Measurements from ENCODE around the gene HS6ST1. TPM values are rescaled to one million over a fixed set of nuclear protein-coding genes. Genes with fewer than 3 reads are reported as not detected.

Gene HS6ST1
- total RNA-seq, 1 donor from 2014 or later: 141 TPM

DNA sequence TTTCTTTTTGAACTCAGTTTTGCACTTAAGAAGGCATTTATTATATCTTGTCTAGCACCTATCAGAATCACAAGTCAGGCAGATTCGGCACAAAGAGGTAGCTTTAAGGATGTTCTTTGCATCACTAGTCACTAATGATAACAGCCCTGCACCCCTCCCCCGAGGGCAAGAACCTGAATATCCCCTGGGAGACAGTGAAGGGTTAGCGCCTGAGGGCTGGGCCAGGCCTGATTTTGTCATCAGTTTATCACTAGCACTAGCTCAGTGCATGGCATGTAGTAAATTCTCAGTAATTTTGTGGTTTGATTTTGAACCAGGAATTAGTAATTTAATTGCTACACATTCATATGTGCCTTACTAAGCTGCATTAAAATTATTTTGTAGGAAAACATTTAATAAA is 23.9 kb upstream of the HS6ST1 start:
- Mint-ChIP-seq H3K9me3 (peaks cover 38% of the 10 kb centered on the region), H3K27ac (no peak overlapping the region), H3K4me3 (no peak overlapping the region), H3K4me1 (peaks cover 6% of the 10 kb centered on the region), H3K36me3 (peaks cover 6% of the 10 kb centered on the region), H3K27me3 (ENCODE audit: low read depth) (no peaks in the 10 kb centered on the region)
- DNase-seq (ENCODE audit: low spot score in 2 of 2, unreplicated experiment in 2 of 2): no peak
- TF ChIP-seq, protein P1, sequence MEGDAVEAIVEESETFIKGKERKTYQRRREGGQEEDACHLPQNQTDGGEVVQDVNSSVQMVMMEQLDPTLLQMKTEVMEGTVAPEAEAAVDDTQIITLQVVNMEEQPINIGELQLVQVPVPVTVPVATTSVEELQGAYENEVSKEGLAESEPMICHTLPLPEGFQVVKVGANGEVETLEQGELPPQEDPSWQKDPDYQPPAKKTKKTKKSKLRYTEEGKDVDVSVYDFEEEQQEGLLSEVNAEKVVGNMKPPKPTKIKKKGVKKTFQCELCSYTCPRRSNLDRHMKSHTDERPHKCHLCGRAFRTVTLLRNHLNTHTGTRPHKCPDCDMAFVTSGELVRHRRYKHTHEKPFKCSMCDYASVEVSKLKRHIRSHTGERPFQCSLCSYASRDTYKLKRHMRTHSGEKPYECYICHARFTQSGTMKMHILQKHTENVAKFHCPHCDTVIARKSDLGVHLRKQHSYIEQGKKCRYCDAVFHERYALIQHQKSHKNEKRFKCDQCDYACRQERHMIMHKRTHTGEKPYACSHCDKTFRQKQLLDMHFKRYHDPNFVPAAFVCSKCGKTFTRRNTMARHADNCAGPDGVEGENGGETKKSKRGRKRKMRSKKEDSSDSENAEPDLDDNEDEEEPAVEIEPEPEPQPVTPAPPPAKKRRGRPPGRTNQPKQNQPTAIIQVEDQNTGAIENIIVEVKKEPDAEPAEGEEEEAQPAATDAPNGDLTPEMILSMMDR (IDR thresholded peaks at IDR 0.05; ENCODE audit: unreplicated experiment): no peak

DNA sequence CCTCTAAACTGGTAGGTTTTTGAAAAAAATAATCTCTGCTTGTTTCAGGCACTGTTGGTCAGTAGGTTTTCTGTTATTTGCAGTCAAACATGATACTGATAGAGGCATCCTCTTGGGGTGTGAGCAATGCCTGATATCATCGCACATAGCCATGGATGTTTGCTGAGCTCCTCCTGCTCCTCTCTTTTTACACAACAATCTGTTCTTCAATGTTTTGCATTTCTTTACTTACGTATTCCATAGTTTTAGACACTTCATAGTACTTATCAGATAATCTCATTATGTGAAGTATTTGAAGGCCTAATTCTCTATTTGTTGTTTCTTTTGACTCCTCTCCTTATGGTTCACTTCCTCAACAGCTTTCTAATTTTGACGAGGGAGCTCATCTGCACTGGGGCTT is 23.0 kb upstream of the HS6ST1 start:
- H3K27ac Mint-ChIP-seq: no peak overlapping the region
- no peaks in the 10 kb centered on the region for H3K27me3 Mint-ChIP-seq (ENCODE audit: low read depth)
- H3K4me1 Mint-ChIP-seq: peaks cover 2% of the 10 kb centered on the region
- peaks cover 47% of the 10 kb centered on the region for H3K9me3 Mint-ChIP-seq
- H3K4me3 Mint-ChIP-seq: no peak overlapping the region
- peaks cover 8% of the 10 kb centered on the region for H3K36me3 Mint-ChIP-seq
- TF ChIP-seq, protein P1 (IDR thresholded peaks at IDR 0.05; ENCODE audit: unreplicated experiment): no peak
- no peak for DNase-seq (ENCODE audit: low spot score in 2 of 2, unreplicated experiment in 2 of 2)

DNA sequence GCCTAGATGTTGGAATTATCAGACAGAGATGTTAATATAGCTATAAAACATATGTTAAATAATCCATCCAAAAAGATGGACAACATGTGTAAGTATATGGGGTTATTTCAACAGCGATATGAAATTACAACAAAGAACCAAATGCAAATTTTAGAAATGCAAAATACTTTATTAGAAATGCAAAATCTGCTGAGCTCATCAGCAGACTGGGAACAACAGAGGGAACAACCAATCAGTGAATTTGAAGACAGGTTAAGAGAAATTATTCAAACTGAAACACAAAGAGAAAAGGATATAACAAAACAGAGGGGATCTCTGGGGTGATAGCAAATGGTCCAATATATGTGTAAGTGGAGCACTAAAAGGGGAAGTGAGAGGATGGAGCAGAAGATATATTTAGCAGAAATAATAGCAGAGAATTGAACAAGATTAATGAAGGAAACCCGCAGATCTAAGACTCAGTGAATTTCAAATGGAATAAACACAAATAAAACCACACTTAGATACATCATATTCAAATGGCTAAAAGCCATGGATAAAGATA is 13.5 kb upstream of the HS6ST1 start:
- Mint-ChIP-seq H3K27ac (no peak overlapping the region), H3K27me3 (ENCODE audit: low read depth) (no peaks in the 10 kb centered on the region), H3K9me3 (peaks cover 45% of the 10 kb centered on the region), H3K4me1 (no peaks in the 10 kb centered on the region), H3K4me3 (no peak overlapping the region), H3K36me3 (peaks cover 18% of the 10 kb centered on the region)
- TF ChIP-seq, protein P1 (IDR thresholded peaks at IDR 0.05; ENCODE audit: unreplicated experiment): no peak
- DNase-seq (ENCODE audit: low spot score in 2 of 2, unreplicated experiment in 2 of 2): no peak

DNA sequence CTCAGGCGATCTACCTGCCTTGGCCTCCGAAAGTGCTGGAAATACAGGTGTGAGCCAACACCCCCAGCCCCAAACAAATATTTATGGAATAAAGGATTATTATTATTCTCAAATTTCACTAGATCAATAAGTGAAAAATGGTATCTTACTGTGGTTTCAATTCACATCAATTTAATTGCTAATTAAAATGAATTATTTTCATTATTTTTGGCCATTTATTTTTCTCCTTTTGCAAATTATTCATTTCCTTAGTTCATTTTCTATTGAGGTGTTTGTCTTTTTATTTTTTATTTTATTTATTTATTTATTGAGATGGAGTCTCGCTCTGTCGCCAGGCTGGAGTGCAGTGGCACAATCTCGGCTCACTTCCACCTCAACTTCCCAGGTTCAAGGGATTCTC is 11.9 kb upstream of the HS6ST1 start:
- H3K4me3 Mint-ChIP-seq: no peak overlapping the region
- no peak overlapping the region for H3K27ac Mint-ChIP-seq
- no peak for DNase-seq (ENCODE audit: low spot score in 2 of 2, unreplicated experiment in 2 of 2)
- H3K9me3 Mint-ChIP-seq: peaks cover 31% of the 10 kb centered on the region
- H3K4me1 Mint-ChIP-seq: peaks cover 6% of the 10 kb centered on the region
- H3K36me3 Mint-ChIP-seq: peaks cover 16% of the 10 kb centered on the region
- no peaks in the 10 kb centered on the region for H3K27me3 Mint-ChIP-seq (ENCODE audit: low read depth)
- TF ChIP-seq, protein P1 (IDR thresholded peaks at IDR 0.05; ENCODE audit: unreplicated experiment): no peak

DNA sequence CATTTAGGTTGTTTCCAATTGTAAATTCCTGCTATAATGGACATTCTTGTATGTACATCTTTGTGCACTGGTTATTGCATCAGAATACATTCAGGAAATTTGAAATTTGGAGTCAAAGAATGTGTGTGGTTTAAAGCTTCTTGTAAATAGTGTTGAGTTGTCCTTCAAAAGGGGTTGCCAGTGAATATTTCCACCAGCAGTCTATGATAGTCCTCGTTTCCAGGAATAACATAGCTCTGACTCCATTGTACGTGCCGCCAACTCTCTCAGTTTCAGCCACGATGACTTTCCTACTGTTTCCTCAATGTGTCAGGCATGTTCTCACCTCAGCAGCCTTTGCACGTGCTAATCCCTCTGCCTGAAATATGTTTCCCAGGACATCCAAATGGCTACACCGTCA is 10.9 kb upstream of the HS6ST1 start:
- Mint-ChIP-seq H3K27me3 (ENCODE audit: low read depth) (no peaks in the 10 kb centered on the region), H3K4me3 (no peak overlapping the region), H3K36me3 (peaks cover 16% of the 10 kb centered on the region), H3K9me3 (peaks cover 29% of the 10 kb centered on the region), H3K4me1 (peaks cover 10% of the 10 kb centered on the region), H3K27ac (no peak overlapping the region)
- TF ChIP-seq, protein P1 (IDR thresholded peaks at IDR 0.05; ENCODE audit: unreplicated experiment): no peak
- no peak for DNase-seq (ENCODE audit: low spot score in 2 of 2, unreplicated experiment in 2 of 2)

All from mesothelial cell of epicardium (in vitro differentiated cells).